ENCODE data around the gene PTPN23. TPM values are rescaled to one million over a fixed set of nuclear protein-coding genes. Genes with fewer than 3 reads are reported as not detected.
"Not testable (repeated sequence)": the region's sequence is repeated elsewhere in the genome, so short reads cannot be mapped to it uniquely, and the experiment has no call there.

Gene PTPN23
- total RNA-seq, 1 donor from 2014 or later = 50.3 TPM

GRCh38 chr3:47362701-47363100 lies 18.1 kb upstream of the PTPN23 start:
- H3K9me3 Mint-ChIP-seq = peaks cover 10% of the 10 kb centered on the region
- DNase-seq (no peak), ATAC-seq (ENCODE audit: low read depth) (no peak)
- intact Hi-C loops (cut with micrococcal nuclease) = no loop called here
- no peak overlapping the region for H3K4me3 Mint-ChIP-seq
- peak overlapping the region; percentile 73 for H3K27ac Mint-ChIP-seq
- peaks cover 3% of the 10 kb centered on the region for H3K36me3 Mint-ChIP-seq (ENCODE audit: low read depth)
- H3K27me3 Mint-ChIP-seq = no peaks in the 10 kb centered on the region
- H3K4me1 Mint-ChIP-seq = peaks cover 12% of the 10 kb centered on the region
- ChIA-PET CTCF (no interaction called here), POLR2A (interaction anchor here (0.8 to 2.4 kb wide), 2 partner anchors 18 to 816 kb away, joined by 5 to 8 read pairs; partner anchors contain the start of gene PTPN23)
- TF ChIP-seq CTCF (IDR thresholded peaks at IDR 0.05) = no peak

- Mint-ChIP-seq H3K27me3 (no peaks in the 10 kb centered on the region), H3K9me3 (peaks cover under 1% of the 10 kb centered on the region), H3K4me1 (peaks cover 12% of the 10 kb centered on the region), H3K4me3 (no peak overlapping the region), H3K27ac (no peak overlapping the region), H3K36me3 (ENCODE audit: low read depth) (no peaks in the 10 kb centered on the region)
- ATAC-seq (ENCODE audit: low read depth) (no peak), DNase-seq (no peak)
- intact Hi-C loops (cut with micrococcal nuclease) = no loop called here
- TF ChIP-seq CTCF (IDR thresholded peaks at IDR 0.05) = no peak
- POLR2A ChIA-PET = no interaction called here
- CTCF ChIA-PET = no interaction called here
These were observed 15.3 kb upstream of the PTPN23 start for GRCh38 chr3:47365213-47366153.

- no peaks in the 10 kb centered on the region for H3K36me3 Mint-ChIP-seq (ENCODE audit: low read depth)
- no peaks in the 10 kb centered on the region for H3K27me3 Mint-ChIP-seq
- no peak overlapping the region for H3K27ac Mint-ChIP-seq
- ATAC-seq (ENCODE audit: low read depth) = no peak
- H3K4me1 Mint-ChIP-seq = peaks cover 12% of the 10 kb centered on the region
- no peaks in the 10 kb centered on the region for H3K9me3 Mint-ChIP-seq
- no peak for DNase-seq
- CTCF ChIA-PET = no interaction called here
- no peak for TF ChIP-seq CTCF (IDR thresholded peaks at IDR 0.05)
- H3K4me3 Mint-ChIP-seq = no peak overlapping the region
- POLR2A ChIA-PET = no interaction called here
- intact Hi-C loops (cut with micrococcal nuclease) = no loop called here
These were observed 14.0 kb upstream of the PTPN23 start for GRCh38 chr3:47366833-47367232.

GRCh38 chr3:47367631-47368030 lies 13.2 kb upstream of the PTPN23 start:
- Mint-ChIP-seq H3K4me3 (no peak overlapping the region), H3K4me1 (peaks cover 6% of the 10 kb centered on the region), H3K27ac (no peak overlapping the region), H3K27me3 (no peaks in the 10 kb centered on the region), H3K36me3 (ENCODE audit: low read depth) (no peaks in the 10 kb centered on the region), H3K9me3 (no peaks in the 10 kb centered on the region)
- no peak for DNase-seq
- intact Hi-C loops (cut with micrococcal nuclease) = no loop called here
- ATAC-seq (ENCODE audit: low read depth) = no peak
- no peak for TF ChIP-seq CTCF (IDR thresholded peaks at IDR 0.05)
- ChIA-PET CTCF (no interaction called here), POLR2A (no interaction called here)

GRCh38 chr3:47370020-47370419 lies 10.8 kb upstream of the PTPN23 start:
- H3K36me3 Mint-ChIP-seq (ENCODE audit: low read depth); H3K4me3 Mint-ChIP-seq; POLR2A ChIA-PET; DNase-seq; H3K4me1 Mint-ChIP-seq; H3K27me3 Mint-ChIP-seq; H3K27ac Mint-ChIP-seq; ATAC-seq (ENCODE audit: low read depth); H3K9me3 Mint-ChIP-seq: not testable (repeated sequence)
- CTCF ChIA-PET = interaction anchor here (0.6 kb wide), 1 partner anchor 283 kb away, joined by 3 read pairs; no protein-coding TSS in a partner anchor
- intact Hi-C loops (cut with micrococcal nuclease) = loop anchor here (2.0 to 5.0 kb wide), 2 partner anchors 203 to 503 kb away; no protein-coding TSS in a partner anchor
